NCI-H2107 treated with DMSO at 0.1 percent for 48 hours (cell line): ENCODE measurements around the gene C16orf74.

ENCODE experiments used
- DNase-seq: peaks from one replicate; lab custom pipeline; 2025; ENCODE audit not compliant: unreplicated experiment; lab: John Stamatoyannopoulos, UW

C16orf74 gene

DNA sequence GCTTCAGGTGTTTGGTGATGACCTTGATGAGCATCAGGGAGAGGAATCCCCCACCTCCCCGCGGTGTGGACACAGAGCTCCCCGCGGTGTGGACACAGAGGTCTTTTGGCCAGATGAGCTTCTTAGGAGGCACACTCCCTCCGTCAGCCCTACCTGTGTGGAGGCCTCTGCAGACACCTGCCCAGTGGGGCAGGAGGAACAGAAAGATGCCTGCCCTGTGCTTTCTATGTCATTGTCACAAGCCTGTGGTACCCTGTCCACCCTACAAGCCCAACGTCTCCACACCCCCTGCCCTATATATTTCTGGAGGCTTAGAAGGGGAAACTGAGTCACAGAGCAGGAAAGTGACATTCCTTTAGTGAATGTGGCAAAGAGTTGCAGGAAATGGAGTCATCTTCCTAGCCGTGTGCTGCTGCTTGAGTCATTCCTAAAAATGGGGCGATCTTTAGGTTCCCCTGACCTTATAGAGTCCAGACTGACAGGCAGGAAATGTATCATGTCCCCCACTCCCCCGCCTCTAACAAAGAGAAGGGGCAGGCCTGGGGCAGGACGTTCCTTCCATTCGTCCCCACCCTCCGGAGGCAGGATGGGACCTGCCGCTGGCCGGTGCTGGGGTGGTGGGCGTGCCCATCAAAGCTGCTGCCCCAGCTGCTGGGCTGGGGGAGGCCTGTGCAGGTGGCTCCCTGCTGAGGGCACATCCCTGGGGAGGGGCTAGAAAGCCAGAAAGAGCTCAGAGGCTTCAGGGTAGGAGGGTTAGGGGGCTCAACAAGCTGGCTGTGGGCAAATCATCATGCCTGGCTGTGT lies 1.0 kb upstream of the C16orf74 start:
- no peak for DNase-seq

DNA sequence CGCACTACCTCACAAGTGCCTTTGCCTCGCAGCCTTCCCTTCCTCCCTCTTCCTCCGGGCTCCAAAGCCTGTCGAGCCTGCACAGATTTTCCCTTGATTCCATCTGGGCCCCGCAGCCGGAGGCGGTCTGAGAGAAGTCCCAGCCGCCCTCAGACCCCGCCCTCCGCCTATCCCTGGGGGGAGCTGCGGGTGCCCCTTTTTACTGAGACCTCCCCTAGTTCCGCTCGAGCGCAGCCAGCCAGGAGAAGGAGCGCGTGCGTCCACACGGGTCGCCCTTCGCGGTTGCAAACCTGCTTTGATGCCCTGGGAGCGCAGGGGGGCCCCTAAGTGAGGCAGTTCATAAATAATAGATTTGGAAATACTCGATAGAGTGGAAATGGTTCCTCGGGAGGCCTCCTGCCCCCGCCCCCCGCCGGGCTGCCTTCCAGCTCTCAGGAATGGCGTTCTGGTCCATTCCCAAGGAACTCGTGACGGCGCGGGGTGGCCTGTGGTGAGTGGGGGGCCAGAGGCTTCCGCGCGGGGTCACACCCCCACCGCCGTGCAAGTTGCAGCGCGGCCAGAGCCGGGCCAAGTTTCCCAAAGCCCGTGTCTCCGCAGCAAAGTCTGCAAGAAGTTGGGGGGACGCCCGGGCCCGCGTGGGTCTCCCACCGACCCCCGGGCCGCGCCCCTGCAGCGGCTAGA lies 610 bp downstream of the C16orf74 start:
- DNase-seq, result no peak

DNA sequence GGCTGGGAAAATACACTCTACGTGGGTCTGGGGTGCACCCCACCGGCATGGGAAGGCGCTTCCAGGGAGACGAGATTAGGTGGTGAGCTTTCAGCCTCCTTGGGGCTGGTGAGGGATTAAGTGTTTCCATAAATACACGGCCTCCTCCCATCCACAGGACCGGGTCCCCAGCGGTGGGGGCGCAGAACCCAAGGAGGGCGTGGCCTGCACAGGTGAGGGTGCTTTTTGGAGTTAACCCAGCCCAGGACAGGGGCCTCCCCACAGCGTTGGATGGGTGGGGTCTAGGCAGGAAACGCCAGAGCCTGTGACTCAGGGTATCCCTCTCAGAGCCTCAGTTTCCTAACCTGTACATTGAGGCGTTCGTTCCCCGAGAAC lies 1.1 kb downstream of the C16orf74 start:
- DNase-seq, result no peak

DNA sequence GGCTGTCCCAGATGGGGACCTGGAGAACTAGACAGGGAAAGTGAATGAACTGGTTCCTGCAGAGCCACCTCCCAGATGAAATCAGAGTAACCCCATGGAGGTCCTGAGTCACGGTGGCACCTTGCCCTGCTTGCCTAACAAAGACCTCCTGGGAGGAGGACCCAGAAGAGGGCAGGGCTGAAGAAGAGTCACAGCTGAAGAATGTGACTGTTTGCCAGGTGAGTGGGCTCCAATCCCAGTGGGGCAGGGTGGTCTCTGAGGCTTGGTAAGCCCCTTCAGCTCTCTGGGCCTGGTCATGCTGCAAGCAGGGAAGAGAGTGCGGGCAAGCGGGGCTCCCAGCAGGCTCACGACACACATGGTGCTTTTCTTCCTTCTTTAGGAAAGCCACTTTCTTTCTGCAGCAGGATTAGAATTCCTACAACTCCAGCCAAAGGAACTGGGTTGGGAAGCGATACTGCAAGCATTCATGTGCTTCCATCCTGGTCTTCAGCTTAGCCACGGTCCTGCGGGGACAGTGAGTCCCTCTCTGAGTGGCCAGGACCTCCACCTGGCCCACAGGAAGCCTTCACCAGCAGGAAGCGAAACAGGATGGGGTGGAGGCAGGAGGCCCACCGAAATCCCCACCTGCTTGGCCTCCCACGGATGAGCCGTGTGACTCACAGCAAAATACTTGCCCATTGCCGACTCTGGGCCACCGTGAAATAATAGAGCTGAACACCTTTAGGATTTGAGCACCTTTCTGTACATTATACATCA lies 4.3 kb downstream of the C16orf74 start:
- DNase-seq, result no peak

DNA sequence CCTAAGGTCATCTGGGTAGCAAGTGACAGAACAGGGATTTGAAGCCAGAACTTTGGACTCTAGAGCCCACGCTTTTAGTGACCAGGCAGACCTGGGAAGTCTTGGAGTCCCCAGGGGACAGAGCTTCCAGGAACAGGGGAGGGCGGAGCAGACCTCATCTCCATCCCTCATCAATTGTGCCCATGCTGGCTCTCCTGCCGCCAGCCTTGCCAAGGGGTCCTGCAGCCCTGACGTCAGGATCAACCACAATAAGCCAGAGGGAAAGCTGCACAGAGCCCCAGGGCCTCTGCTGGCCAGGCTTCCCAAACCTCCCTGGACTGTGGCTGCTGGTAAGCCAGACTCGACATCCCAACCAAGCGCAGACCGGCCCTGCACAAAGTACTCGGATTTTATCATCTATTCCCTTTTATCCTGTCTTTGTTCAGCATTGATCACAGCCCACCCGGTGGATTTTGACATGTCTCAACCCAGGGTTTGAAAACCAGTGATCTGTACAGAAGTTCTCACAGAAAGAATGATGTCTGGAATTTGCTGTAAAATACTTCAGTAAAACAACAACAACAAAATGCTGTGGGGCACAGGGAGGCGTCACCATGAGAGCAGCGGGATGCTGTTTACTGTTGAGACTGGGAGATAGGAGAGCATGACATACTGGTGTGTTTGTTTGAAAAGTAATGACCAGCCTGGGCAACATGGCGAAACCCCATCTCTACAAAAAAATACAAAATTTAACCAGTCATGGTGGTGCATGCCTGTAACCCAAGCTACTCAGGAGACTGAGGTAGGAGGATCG lies 11.8 kb downstream of the C16orf74 start:
- DNase-seq, result no peak

DNA sequence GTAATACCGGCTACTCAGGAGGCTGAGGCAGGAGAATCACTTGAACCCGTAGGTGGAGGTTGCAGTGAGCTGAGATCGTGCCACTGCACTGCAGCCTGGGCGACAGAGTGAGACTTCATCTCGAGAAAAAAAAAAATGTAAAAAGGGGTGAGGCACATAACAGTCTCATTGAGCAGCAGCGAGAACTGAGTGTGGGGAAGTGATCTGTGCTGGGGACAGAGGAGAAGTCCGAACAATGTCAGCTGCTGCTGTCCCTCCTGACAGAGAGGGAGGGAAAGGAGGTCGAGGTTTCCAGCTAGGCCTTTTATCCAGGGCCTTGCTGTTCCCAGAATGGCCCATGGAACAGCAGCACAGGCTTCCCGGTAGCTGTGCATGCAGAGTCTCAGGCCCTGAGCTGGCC lies 14.0 kb downstream of the C16orf74 start:
- no peak for DNase-seq

DNA sequence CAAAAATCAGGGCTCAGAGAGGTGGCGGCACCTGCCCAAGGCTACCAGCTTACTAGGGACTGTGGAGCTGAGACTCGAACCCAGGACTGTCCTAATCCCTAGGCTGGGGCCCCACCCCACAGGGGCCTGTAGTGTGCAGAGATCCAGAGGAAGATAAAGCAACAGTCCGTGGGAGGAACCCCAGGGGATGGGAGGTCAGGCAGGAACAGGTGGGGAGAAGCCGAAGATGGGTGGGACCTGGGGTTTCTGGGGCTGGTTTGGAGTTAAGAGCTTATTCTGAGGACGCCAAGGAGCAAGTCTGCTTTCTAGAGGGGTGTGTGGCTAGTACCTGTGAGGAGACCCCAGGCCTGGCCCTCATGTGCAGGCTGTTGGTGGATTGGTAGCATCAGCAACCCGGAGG lies 14.9 kb downstream of the C16orf74 start:
- no peak for DNase-seq

DNA sequence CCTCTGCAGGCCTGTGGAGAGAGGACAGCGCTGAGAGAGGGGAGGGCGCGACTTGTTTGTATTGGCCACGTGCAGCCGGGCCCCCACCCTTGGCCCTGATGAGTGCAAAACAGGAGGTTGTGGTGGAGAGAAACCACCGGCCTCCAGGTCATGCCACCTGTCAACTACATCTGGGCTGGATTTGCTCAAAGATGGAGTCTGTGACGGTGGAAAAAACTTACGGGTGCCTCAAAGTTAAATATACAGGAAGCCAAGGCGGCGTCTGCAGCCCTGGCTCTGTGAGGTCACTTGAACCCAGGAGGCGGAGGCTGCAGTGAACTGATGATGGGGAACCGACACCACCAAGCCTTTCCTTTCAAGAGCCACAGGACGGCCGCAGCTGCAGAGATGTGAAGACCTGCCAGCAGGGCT lies 15.7 kb downstream of the C16orf74 start:
- no peak for DNase-seq

DNA sequence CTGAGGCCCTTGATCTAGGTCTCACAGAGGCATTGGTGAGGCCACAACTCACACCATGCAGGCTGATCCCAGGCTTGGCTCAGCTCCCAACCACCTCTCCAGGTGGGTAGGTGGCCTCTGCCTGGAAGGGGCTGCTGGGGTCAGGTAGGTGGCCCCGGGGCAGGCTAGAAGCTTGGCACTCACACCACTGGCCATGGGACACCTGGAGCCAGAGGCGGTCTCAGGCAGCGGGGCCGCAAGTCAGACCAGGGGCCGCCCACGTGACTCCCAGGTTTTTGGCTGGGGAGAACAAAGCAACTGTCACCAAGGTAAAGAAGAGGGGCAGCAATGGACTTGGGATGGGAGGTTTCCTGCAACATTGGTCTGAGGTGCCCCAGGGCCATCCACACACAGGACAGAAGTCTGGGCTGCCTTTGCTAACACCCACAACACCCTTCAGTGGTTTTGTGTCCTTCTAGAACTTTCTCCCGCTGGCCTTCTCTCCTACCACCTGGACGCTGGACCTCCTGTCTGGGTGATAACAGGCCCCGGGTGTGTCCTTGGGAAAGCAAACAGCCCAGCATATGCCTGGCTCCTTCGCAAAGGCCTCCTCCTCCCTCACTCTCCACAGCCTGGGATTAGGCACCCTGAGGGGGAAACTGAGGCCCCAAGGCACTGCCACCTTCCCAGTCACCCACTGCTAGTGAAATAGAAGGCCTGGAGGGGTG lies 16.4 kb downstream of the C16orf74 start:
- DNase-seq, result no peak

DNA sequence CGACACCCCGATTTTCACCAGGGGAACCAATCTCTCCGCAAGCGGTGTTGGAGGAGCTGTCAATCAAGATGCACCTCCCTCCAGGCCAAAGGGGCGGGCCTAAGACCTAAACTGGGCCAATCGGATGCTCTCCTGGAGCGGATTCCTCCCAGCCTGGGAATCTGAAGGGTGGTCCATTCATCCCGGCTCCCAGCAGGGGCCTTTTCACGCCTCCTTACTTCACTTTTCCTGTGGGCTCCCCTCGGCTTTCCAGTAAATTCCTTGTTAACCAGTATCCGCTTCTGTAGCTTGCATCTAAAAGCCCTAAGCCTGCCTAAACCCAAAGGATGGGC lies 17.1 kb downstream of the C16orf74 start:
- no peak for DNase-seq

DNA sequence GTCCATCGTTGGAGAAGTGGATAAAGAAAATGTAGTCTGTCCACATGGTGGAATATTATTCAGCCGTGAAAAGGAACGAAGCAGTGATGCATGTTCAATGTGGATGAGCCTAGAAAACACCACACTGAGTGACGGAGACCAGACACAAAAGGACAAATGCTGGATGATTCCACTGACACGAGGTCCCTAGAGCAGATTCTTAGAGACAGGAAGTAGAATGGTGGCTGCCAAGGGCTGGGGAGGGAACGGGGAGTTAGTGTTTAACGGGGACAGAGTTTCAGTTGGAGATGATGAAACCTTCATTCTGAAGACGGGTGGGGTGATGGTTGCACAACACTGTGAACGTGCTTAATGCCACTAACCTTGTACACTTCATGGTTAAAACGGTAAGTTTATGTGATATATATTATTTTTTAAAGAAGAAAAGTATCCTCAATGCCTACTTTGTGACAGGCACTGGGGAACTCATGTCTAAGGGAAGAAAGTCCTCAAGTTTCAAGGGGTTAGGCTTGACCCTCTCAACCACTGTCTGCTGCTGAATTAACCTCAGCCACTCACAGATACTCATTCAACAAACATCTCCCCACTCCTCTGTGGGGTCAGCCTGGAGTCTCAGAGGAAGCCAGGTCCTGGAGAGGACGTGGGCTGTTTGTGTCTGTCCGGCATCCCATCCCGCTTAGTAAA lies 17.6 kb downstream of the C16orf74 start:
- DNase-seq, result no peak

DNA sequence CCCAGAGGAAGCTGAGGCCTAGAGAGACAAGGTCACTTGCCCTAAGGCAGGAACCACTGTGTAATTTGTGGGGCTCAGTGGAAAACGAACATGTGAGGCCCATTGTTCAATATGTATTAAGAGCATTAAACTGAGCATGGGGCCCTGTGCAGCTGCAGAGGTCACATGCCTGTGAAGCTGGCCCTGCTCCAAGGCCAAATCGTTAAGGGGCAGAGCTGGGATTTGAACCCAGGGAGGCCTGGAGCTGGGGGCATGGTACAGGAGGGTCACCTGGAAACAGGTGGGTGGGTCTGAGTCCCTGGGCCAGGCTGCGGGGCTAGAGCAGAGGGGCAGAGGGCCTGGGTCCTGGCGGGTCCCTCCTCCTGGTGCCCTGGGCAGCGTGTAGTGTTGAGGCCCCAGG lies 19.7 kb downstream of the C16orf74 start:
- no peak for DNase-seq

DNA sequence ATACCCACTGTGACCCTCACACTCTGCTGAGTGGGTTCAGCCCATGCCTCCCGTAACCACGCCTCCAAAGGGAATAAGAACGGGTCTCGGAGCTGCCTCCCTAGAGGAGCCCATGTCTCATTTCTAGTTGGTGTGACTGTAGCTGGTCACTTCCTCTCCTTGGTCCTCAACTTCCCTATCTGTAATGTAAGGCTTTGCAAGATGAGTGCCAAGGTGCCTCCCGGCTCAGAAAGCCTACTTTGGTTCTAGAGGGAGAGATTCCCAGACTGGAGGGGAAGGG lies 20.8 kb downstream of the C16orf74 start:
- no peak for DNase-seq

DNA sequence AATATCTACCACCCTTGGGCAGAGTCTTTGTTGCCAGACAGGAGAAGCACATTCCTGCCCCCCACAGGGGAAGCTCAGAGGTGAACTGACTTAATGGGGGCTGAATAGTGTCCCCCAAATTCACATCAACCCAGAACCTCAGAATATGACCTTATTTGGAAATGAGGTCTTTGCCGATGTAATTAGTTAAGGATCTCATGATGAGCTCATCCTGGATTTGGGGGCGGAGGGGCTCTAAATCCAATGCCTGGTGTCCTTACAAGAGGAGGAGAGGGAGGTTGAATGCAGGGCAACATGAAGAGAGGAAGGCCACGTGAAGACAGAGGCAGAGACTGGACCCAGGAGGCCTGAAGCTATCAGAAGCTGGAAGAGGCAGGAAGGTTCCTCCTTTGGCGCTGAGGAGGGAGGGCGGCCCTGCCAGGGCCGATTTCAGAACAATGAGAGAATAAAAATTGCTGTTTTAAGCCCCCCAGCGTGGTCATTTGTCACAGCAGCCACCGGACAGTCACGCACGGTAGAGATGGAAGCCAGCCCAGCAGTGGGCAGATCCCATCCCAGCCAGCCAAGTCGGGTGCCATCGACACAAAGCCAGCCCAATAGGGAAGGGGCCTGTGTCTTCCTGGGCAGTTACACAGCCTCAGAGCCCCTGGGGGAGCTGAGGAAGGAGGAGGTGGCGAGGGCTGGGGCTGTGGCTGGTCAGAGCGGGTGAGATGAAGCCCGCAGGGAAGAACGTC lies 21.3 kb downstream of the C16orf74 start:
- no peak for DNase-seq

DNA sequence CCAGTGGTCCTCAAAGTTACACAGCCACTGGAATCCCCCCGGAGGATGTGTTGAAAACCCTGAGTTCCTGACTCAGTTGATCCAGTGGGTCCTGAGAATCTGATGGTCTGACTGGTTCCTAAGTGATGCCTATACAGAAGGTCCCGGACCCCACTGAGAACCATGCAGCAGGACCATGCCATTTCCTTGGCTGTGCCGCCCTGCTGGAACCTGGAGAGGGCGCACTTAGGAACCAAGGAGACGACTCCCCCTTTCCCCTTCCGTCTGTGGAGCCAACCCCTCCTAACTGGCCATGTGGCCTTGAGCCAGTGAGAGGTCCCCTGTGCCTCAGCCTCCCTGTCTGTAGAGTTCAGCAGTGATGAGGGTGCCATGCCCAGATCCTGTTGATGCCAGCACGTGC lies 22.0 kb downstream of the C16orf74 start:
- no peak for DNase-seq

DNA sequence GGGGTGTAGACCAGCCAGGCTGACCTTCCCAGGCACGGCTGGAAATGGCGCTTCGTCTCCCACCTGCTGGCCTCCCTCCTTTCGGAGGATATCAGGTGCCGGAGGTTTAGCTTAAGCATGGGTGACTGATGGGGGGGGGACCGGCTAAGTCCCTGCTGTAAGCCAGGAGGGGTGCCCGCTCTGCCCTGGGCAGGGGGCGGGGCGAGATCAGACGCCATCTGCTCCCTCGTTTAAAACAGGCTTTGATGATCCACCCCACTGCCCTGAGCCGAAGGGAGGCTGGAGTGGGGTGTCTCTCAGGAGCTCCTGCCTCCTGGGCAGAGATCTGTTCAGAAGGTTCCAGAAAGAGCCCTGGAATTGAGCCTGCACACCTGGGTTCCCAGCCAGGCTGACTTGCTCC lies 26.0 kb downstream of the C16orf74 start:
- DNase-seq, result no peak

DNA sequence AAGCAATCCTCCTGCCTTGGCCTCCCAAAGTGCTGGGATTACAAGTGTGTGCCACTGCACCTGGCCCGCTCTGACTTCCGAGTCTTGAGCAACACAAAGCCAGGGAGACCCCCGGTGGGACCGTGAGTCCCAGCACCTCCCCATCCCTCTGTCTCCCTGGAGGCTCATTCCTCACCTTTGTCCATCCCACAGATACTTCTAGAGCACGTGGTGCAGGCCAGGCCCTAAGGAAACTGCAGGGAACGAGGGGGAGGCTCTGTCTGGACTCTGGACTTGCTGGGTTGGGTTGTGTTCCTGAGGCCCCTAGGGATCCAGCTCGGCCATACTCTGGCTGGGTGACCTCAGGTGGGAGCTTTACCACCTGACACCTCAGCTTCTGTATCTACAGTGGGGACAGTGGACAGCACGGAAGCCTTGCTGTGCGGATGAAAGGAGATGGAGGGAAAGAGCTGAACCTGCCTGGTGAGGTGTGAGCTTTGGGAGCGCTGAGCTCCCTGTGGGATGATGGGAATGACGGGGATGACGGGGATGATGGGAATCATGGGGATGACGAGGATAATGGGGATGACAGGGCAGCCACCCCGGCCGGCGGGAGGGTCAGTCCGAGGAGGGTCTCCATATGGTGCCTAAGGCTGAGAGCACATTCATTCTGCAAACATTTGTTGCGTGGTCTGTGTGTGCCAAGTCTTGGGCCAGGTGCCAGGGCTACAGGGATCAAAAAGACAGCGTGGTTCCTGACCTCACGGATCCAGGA lies 26.6 kb downstream of the C16orf74 start:
- no peak for DNase-seq

DNA sequence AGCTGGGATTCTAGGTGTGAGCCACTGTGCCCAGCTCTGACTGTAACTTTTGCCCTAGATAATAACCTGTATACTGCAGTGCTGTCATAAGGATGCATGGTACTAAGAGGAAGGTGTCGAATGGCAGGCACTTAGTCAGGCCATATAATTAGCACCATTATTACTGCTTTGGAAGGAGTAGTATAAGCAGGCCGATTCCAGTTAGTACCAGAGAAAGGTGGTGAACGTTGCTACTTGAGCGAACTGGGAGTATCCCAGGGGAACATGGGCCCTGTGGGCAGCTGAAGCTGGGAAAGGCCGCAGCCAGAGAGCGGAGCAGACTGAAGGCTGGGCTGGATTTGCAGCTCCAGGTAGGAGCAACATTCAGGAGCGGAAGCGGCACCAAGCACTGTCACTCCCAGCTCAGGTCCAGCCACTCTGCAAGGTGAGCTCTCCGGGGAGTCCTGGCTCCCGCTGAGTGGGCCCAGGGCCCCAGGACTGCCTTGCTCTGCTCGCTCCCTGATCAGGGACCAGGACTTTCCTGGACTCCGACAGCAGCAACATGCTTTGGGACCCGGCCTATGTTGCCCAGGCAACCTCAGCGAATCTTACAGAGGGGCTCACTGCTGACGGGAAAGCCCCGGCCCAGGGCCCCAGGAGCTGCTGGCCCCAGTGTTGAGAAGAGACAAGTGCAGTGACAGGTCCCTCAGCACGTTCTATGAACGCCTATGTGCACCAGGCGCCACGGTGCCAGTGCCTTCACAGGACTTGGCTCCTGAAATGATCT lies 28.6 kb downstream of the C16orf74 start:
- peak; percentile 78 for DNase-seq
